T1000 (cell line): ENCODE results near the gene CNTN4.
"Not testable (repeated sequence)": the region's sequence is repeated elsewhere in the genome, so short reads cannot be mapped to it uniquely, and the experiment has no call there.

Experiments
- DNase-seq: peaks from one replicate; lab custom pipeline; 2025; ENCODE audit warnings: mixed read lengths; lab: John Stamatoyannopoulos, UW

CNTN4 gene

GRCh38 chr3:2968475-2968874 is 869.8 kb downstream of the CNTN4 start:
- DNase-seq, result no peak

GRCh38 chr3:2976212-2976611 is 877.5 kb downstream of the CNTN4 start:
- no peak for DNase-seq

GRCh38 chr3:2976796-2977195 is 878.1 kb downstream of the CNTN4 start:
- no peak for DNase-seq

GRCh38 chr3:2978977-2979732 is 880.5 kb downstream of the CNTN4 start:
- DNase-seq, result no peak

- no peak for DNase-seq
Observed at GRCh38 chr3:2984005-2984830, 885.6 kb downstream of the CNTN4 start.

GRCh38 chr3:2984831-2985220 is 886.2 kb downstream of the CNTN4 start:
- no peak for DNase-seq

- DNase-seq, result no peak
Observed at GRCh38 chr3:2985479-2985878, 886.8 kb downstream of the CNTN4 start.

GRCh38 chr3:2992534-2992933 is 893.9 kb downstream of the CNTN4 start:
- no peak for DNase-seq

GRCh38 chr3:2993130-2993529 is 894.5 kb downstream of the CNTN4 start:
- not testable (repeated sequence) for DNase-seq

GRCh38 chr3:2993736-2994135 is 895.1 kb downstream of the CNTN4 start:
- DNase-seq, result no peak

GRCh38 chr3:2995195-2995594 is 896.5 kb downstream of the CNTN4 start:
- DNase-seq, result no peak

- DNase-seq, result no peak
Observed at GRCh38 chr3:3005146-3005744, 906.6 kb downstream of the CNTN4 start.

- DNase-seq, result no peak
Observed at GRCh38 chr3:3013317-3014052, 914.8 kb downstream of the CNTN4 start.

GRCh38 chr3:3015185-3016089 is 916.8 kb downstream of the CNTN4 start:
- DNase-seq, result no peak

- DNase-seq, result no peak
Observed at GRCh38 chr3:3016226-3016625, 917.6 kb downstream of the CNTN4 start.

- DNase-seq, result no peak
Observed at GRCh38 chr3:3020209-3020608, 921.5 kb downstream of the CNTN4 start.

GRCh38 chr3:3023111-3023745 is 924.6 kb downstream of the CNTN4 start:
- DNase-seq, result no peak

- no peak for DNase-seq
Observed at GRCh38 chr3:3027976-3028567, 929.4 kb downstream of the CNTN4 start.

GRCh38 chr3:3031326-3031725 is 932.7 kb downstream of the CNTN4 start:
- no peak for DNase-seq

- no peak for DNase-seq
Observed at GRCh38 chr3:3037156-3037555, 938.5 kb downstream of the CNTN4 start.
